HEK293 (cell line): ENCODE results near the gene ZC3H10.

Experiments used
- CTCF ChIA-PET: fragments of 350-600 bp; formaldehyde crosslinking; extraction: SDS; loops from one replicate; lab custom pipeline; 2021; ENCODE audit warnings: antibody characterized with exemption; lab: Yijun Ruan, JAX
- POLR2A ChIA-PET: fragments of 300-600 bp; formaldehyde crosslinking; extraction: SDS; loops from one replicate; lab custom pipeline; 2020; ENCODE audit warnings: antibody characterized with exemption, inconsistent platforms; lab: Yijun Ruan, JAX
- H3K27ac ChIP-seq: fragments of 200-500 bp; sonication (Bioruptor generic); 2 replicates; pipeline ENCODE4 v1.5.1; 2014; ENCODE audit warnings: low read depth, low read length, control low read depth, inconsistent platforms; ENCODE audit errors: extremely low read depth
- H3K36me3 ChIP-seq, 2 experiments: fragments of 200-500 bp in 1 of 2; sonication (Bioruptor generic) in 1 of 2; 1 replicate in 1 of 2; 2 replicates in 1 of 2; pipeline ENCODE4 v1.5.1; 2014 to 2017; ENCODE audit warnings: inconsistent platforms in 2 of 2, low read length in 2 of 2; ENCODE audit not compliant: control insufficient read depth in 2 of 2, insufficient read depth in 1 of 2
- H3K4me1 ChIP-seq: fragments of 200-500 bp; sonication (Bioruptor generic); 2 replicates; pipeline ENCODE4 v1.5.1; 2014; ENCODE audit warnings: mild to moderate bottlenecking, low read length, inconsistent platforms; ENCODE audit not compliant: control insufficient read depth, insufficient read depth
- H3K4me3 ChIP-seq: 2 replicates; pipeline ENCODE4 v1.5.1; 2011; ENCODE audit warnings: low read depth, mild to moderate bottlenecking, control low read depth, low read length, moderate library complexity
- H3K9me3 ChIP-seq: fragments of 200-500 bp; sonication (Bioruptor generic); 2 replicates; pipeline ENCODE4 v1.5.1; 2014; ENCODE audit warnings: low read depth, low read length, inconsistent platforms; ENCODE audit not compliant: control insufficient read depth, insufficient read depth
- BCL11B ChIP-seq: fragments of 450-650 bp; formaldehyde crosslinking; IDR thresholded peaks from 2 replicates; pipeline ENCODE4 v1.5.1; 2016; ENCODE audit warnings: low read depth, missing biosample characterization, missing genetic modification characterization
- GFI1B ChIP-seq: fragments of 450-650 bp; formaldehyde crosslinking; IDR thresholded peaks from 2 replicates; pipeline ENCODE4 v1.5.1; 2016; ENCODE audit warnings: missing biosample characterization, missing genetic modification characterization
- GLI2 ChIP-seq: fragments of 450-650 bp; formaldehyde crosslinking; IDR thresholded peaks from 2 replicates; pipeline ENCODE4; 2017; ENCODE audit warnings: missing biosample characterization, missing genetic modification characterization, low read depth, borderline replicate concordance
- HOXA7 ChIP-seq: sonication (generic); formaldehyde crosslinking; IDR thresholded peaks from 2 replicates; pipeline ENCODE4 v1.8.1; 2022; ENCODE audit warnings: missing genetic modification reagents, borderline replicate concordance
- HOXC10 ChIP-seq: sonication (generic); formaldehyde crosslinking; IDR thresholded peaks from 2 replicates; pipeline ENCODE4 v1.8.1; 2023; ENCODE audit warnings: mild to moderate bottlenecking, missing genetic modification reagents
- HOXD13 ChIP-seq: sonication (generic); formaldehyde crosslinking; IDR thresholded peaks from 2 replicates; pipeline ENCODE4 v1.8.0; 2022; ENCODE audit warnings: missing genetic modification reagents, borderline replicate concordance
- PRDM1 ChIP-seq: fragments of 450-650 bp; formaldehyde crosslinking; IDR thresholded peaks from 2 replicates; pipeline ENCODE4; 2016; ENCODE audit warnings: missing biosample characterization, missing genetic modification characterization
- ZBTB11 ChIP-seq: fragments of 450-650 bp; formaldehyde crosslinking; conservative IDR thresholded peaks from 2 replicates; pipeline ENCODE4 v1.5.1; 2016; ENCODE audit warnings: low read depth, missing biosample characterization, missing genetic modification characterization
- ZBTB48 ChIP-seq: fragments of 450-650 bp; formaldehyde crosslinking; IDR thresholded peaks from 2 replicates; pipeline ENCODE4 v1.5.1; 2016; ENCODE audit warnings: missing biosample characterization, missing genetic modification characterization
- ZNF16 ChIP-seq: fragments of 450-650 bp; formaldehyde crosslinking; IDR thresholded peaks from 2 replicates; pipeline ENCODE4 v1.5.1; 2016; ENCODE audit warnings: low read depth, missing biosample characterization, missing genetic modification characterization
- ZNF214 ChIP-seq: fragments of 450-650 bp; formaldehyde crosslinking; IDR thresholded peaks from 2 replicates; pipeline ENCODE4 v1.5.1; 2017; ENCODE audit warnings: missing biosample characterization, mild to moderate bottlenecking, missing genetic modification characterization, borderline replicate concordance
- ZNF280D ChIP-seq: fragments of 450-650 bp; formaldehyde crosslinking; IDR thresholded peaks from 2 replicates; pipeline ENCODE4 v1.5.1; 2016; ENCODE audit warnings: missing biosample characterization, missing genetic modification characterization
- ZNF292 ChIP-seq: fragments of 450-650 bp; formaldehyde crosslinking; IDR thresholded peaks from 2 replicates; pipeline ENCODE4 v1.5.1; 2016; ENCODE audit warnings: low read depth, missing biosample characterization, missing genetic modification characterization, borderline replicate concordance
- ZNF426 ChIP-seq: fragments of 450-650 bp; formaldehyde crosslinking; IDR thresholded peaks from 2 replicates; pipeline ENCODE4 v1.5.1; 2017; ENCODE audit warnings: missing biosample characterization, missing genetic modification characterization, mild to moderate bottlenecking, inconsistent platforms, moderate library complexity
- ZNF510 ChIP-seq: fragments of 450-650 bp; formaldehyde crosslinking; IDR thresholded peaks from 2 replicates; pipeline ENCODE4 v1.5.1; 2018; ENCODE audit warnings: mild to moderate bottlenecking, missing genetic modification characterization, missing biosample characterization; ENCODE audit not compliant: insufficient replicate concordance
- ZNF518A ChIP-seq: fragments of 450-650 bp; formaldehyde crosslinking; conservative IDR thresholded peaks from 2 replicates; pipeline ENCODE4 v1.5.1; 2016; ENCODE audit warnings: low read depth, missing biosample characterization, missing genetic modification characterization
- ZNF521 ChIP-seq: fragments of 450-650 bp; formaldehyde crosslinking; IDR thresholded peaks from 2 replicates; pipeline ENCODE4 v1.5.1; 2017; ENCODE audit warnings: missing biosample characterization, mild to moderate bottlenecking, missing genetic modification characterization
- ZNF529 ChIP-seq: fragments of 450-650 bp; formaldehyde crosslinking; IDR thresholded peaks from 2 replicates; pipeline ENCODE4 v1.5.1; 2017; ENCODE audit warnings: missing genetic modification characterization, missing biosample characterization; ENCODE audit not compliant: insufficient replicate concordance
- ZNF555 ChIP-seq: fragments of 450-650 bp; formaldehyde crosslinking; conservative IDR thresholded peaks from 2 replicates; pipeline ENCODE4 v1.5.1; 2017; ENCODE audit warnings: missing biosample characterization, mild to moderate bottlenecking, missing genetic modification characterization, inconsistent platforms
- ZNF600 ChIP-seq: fragments of 450-650 bp; formaldehyde crosslinking; IDR thresholded peaks from 2 replicates; pipeline ENCODE4 v1.5.1; 2016; ENCODE audit warnings: missing biosample characterization, missing genetic modification characterization
- ZNF792 ChIP-seq: fragments of 450-650 bp; formaldehyde crosslinking; IDR thresholded peaks from 2 replicates; pipeline ENCODE4 v1.5.1; 2016; ENCODE audit warnings: missing biosample characterization, missing genetic modification characterization

ZC3H10 gene

GRCh38 chr12:56110571-56110970 lies 7.5 kb upstream of the ZC3H10 start (continued):
- TF ChIP-seq ZNF280D (tag by site-specific recombination), result no peak
- no peak for TF ChIP-seq HOXC10

- TF ChIP-seq ZNF529 (tag by site-specific recombination) (no peak), ZNF600 (tag by site-specific recombination) (no peak), ZBTB11 (tag by site-specific recombination) (no peak), ZNF521 (tag by site-specific recombination) (no peak), HOXD13 (CRISPR knock-in tag) (no peak), ZNF292 (no peak), ZNF792 (tag by site-specific recombination) (no peak), GLI2 (no peak), ZNF16 (tag by site-specific recombination) (no peak)
- TF ChIP-seq, all 188 proteins: peak for 0
- POLR2A ChIA-PET, result interaction anchor here (1.6 kb wide), 1 partner anchor 10 kb away, joined by 13 read pairs; the partner anchor contains the start of gene PA2G4
- Histone ChIP-seq H3K36me3 (peaks cover 29 to 63% of the 10 kb centered on the region in 2 experiments), H3K27ac (0 out of 2 replicates have a peak overlapping the region, but pooled peaks have one; percentile 3), H3K4me1 (peaks cover 3% of the 10 kb centered on the region), H3K4me3 (no peak overlapping the region), H3K9me3 (no peaks in the 10 kb centered on the region)
- CTCF ChIA-PET, result interaction anchor here (1.0 kb wide), 1 partner anchor 76 kb away, joined by 5 read pairs; no protein-coding TSS in a partner anchor
Measured at GRCh38 chr12:56114084-56114483, 4.0 kb upstream of the ZC3H10 start.

- ChIA-PET CTCF (interaction anchor here (1.1 to 1.5 kb wide), 4 partner anchors 11 to 75 kb away, joined by 3 read pairs; no protein-coding TSS in a partner anchor), POLR2A (interaction anchor here (0.7 to 6.1 kb wide), 8 partner anchors 8 to 119 kb away, joined by 3 to 165 read pairs (median 4); partner anchors contain the start of genes ERBB3, ESYT1, PA2G4 and RNF41)
- H3K27ac ChIP-seq, result peak overlapping the region; percentile 99; the same call in 1 of the 2 replicates
- H3K9me3 ChIP-seq, result no peaks in the 10 kb centered on the region
- peaks cover 5% of the 10 kb centered on the region for H3K4me1 ChIP-seq
- H3K4me3 ChIP-seq, result peak overlapping the region; percentile 69; the same call in 1 of the 2 replicates
- H3K36me3 ChIP-seq, result peaks cover 18 to 58% of the 10 kb centered on the region in 2 experiments
- TF ChIP-seq ZNF426 (no peak), HOXA7 (no peak), ZNF518A (tag by site-specific recombination) (no peak), ZBTB48 (peak; percentile 98), ZNF555 (tag by site-specific recombination) (no peak), PRDM1 (tag by site-specific recombination) (peak; percentile 78), GFI1B (tag by site-specific recombination) (no peak), BCL11B (tag by site-specific recombination) (no peak), ZNF510 (tag by site-specific recombination) (no peak), ZNF214 (no peak)
Measured at GRCh38 chr12:56115329-56115728, 2.7 kb upstream of the ZC3H10 start.
